Smooth muscle cell (in vitro differentiated cells): ENCODE data around the gene DHPS. TPM values are rescaled to one million over a fixed set of nuclear protein-coding genes. Genes with fewer than 3 reads are reported as not detected.

Experiments used
- DNase-seq: peaks from one replicate; lab custom pipeline; 2025; ENCODE audit not compliant: unreplicated experiment; lab: John Stamatoyannopoulos, UW
- H2AFZ ChIP-seq: fragments of 200-600 bp; sonication (generic); 2 replicates; pipeline ENCODE4 v1.6.0; 2016; ENCODE audit warnings: antibody characterized with exemption, low read depth, mild to moderate bottlenecking
- H3F3A ChIP-seq: fragments of 200-600 bp; sonication (generic); 2 replicates; pipeline ENCODE4 v1.6.0; 2017; ENCODE audit warnings: antibody characterized with exemption, low read depth
- H3K27ac ChIP-seq: fragments of 200-600 bp; sonication (generic); 2 replicates; pipeline ENCODE4 v1.5.1; 2016; ENCODE audit warnings: low read depth, mild to moderate bottlenecking
- H3K27me3 ChIP-seq: fragments of 200-600 bp; sonication (generic); 2 replicates; pipeline ENCODE4 v1.6.1; 2016; ENCODE audit warnings: low read depth, mild to moderate bottlenecking
- H3K36me3 ChIP-seq: fragments of 200-600 bp; sonication (generic); 2 replicates; pipeline ENCODE4 v1.5.1; 2016; ENCODE audit warnings: low read depth
- H3K4me1 ChIP-seq: fragments of 200-600 bp; sonication (generic); 2 replicates; pipeline ENCODE4 v1.5.1; 2016; ENCODE audit warnings: low read depth
- H3K4me2 ChIP-seq: fragments of 200-600 bp; sonication (generic); 2 replicates; pipeline ENCODE4 v1.6.0; 2016; ENCODE audit warnings: mild to moderate bottlenecking
- H3K4me3 ChIP-seq: fragments of 200-600 bp; sonication (generic); 2 replicates; pipeline ENCODE4 v1.5.1; 2016; ENCODE audit warnings: mild to moderate bottlenecking
- H3K79me2 ChIP-seq: fragments of 200-600 bp; sonication (generic); 2 replicates; pipeline ENCODE4 v1.6.0; 2016; ENCODE audit warnings: low read depth, mild to moderate bottlenecking
- H3K9ac ChIP-seq: fragments of 200-600 bp; sonication (generic); 2 replicates; pipeline ENCODE4 v1.6.0; 2016; ENCODE audit warnings: low read depth
- H3K9me3 ChIP-seq: fragments of 200-600 bp; sonication (generic); replicated peaks from 2 replicates; pipeline ENCODE4 v1.5.1; 2016; ENCODE audit warnings: low read depth
- H4K20me1 ChIP-seq: fragments of 200-600 bp; sonication (generic); 2 replicates; pipeline ENCODE4 v1.6.0; 2016; ENCODE audit warnings: low read depth
- CTCF ChIP-seq: fragments of 200-600 bp; sonication (generic); IDR thresholded peaks from 2 replicates; pipeline ENCODE4 v1.5.1; 2017; ENCODE audit warnings: borderline replicate concordance, mild to moderate bottlenecking, antibody characterized with exemption; ENCODE audit not compliant: insufficient read depth, poor library complexity, severe bottlenecking
- WGBS: methylation state at CpG from one replicate; pipeline ENCODE4 v1.1.7; 2016; ENCODE audit warnings: low lambda C conversion rate; 5-methylcytosine and 5-hydroxymethylcytosine counted together
- polyA plus RNA-seq: library from polyadenylated mRNA; unstranded; fragments of >200 nt; fragmentation: Nextera tagmentation; extraction: Ambion mirVana; gene quantifications from 2 replicates; pipeline ENCODE4 v1.2.1, GENCODE V29; 2016
- total RNA-seq: library from RNA; depleted of rRNA; stranded (reverse); fragments of >200 nt; gene quantifications from 2 replicates; pipeline ENCODE4 v1.2.3, GENCODE V29; 2014

DHPS gene
- total and polyA plus RNA-seq, 2 experiments from 2014 or later = 43.9 to 67.6 TPM

- no peaks in the 10 kb centered on the region for H3K79me2 ChIP-seq
- H3K27me3 ChIP-seq = no peaks in the 10 kb centered on the region
- peaks cover 4% of the 10 kb centered on the region for H3K4me1 ChIP-seq
- no peak for TF ChIP-seq CTCF
- no peak overlapping the region for H3K9ac ChIP-seq
- no peaks in the 10 kb centered on the region for H3K36me3 ChIP-seq
- H2AFZ ChIP-seq = no peak overlapping the region
- no peaks in the 10 kb centered on the region for H4K20me1 ChIP-seq
- no peaks in the 10 kb centered on the region for H3F3A ChIP-seq
- WGBS = 97% methylated on average over 26 of the region's 26 CpGs
- H3K4me2 ChIP-seq = no peak overlapping the region
- H3K27ac ChIP-seq = no peak overlapping the region
- no peaks in the 10 kb centered on the region for H3K9me3 ChIP-seq
- no peak for DNase-seq
- no peak overlapping the region for H3K4me3 ChIP-seq
Observed at GRCh38 chr19:12642506-12642905, 39.2 kb downstream of the DHPS start.

DNA sequence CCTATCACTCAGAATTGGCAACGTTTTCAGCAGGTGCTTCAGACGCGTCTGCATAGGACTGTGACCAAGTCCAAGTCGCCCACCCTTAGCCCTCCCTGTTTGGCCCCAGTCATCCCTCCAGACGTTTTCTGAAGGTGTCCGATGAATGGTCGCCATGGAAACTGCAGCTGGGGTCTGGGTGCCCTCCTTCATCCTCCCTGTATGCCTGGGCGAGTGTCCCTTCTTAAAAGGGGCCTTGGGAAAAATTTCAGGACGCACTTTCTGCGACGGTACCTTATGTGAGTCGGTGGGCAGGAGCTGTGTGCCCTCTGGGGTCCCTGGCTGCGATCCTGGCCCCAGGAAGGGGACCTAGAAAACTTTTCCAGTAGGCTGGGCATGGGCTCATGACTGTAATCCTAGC is 40.2 kb downstream of the DHPS start:
- Histone ChIP-seq H4K20me1 (no peaks in the 10 kb centered on the region), H3F3A (no peaks in the 10 kb centered on the region), H3K4me1 (peaks cover 4% of the 10 kb centered on the region), H3K9me3 (no peaks in the 10 kb centered on the region), H3K27me3 (no peaks in the 10 kb centered on the region), H3K4me3 (no peak overlapping the region), H3K27ac (no peak overlapping the region), H3K4me2 (no peak overlapping the region), H3K36me3 (no peaks in the 10 kb centered on the region), H3K79me2 (no peaks in the 10 kb centered on the region), H3K9ac (no peak overlapping the region), H2AFZ (no peak overlapping the region)
- 89% methylated on average over 13 of the region's 13 CpGs for WGBS
- TF ChIP-seq CTCF = no peak
- DNase-seq = no peak

DNA sequence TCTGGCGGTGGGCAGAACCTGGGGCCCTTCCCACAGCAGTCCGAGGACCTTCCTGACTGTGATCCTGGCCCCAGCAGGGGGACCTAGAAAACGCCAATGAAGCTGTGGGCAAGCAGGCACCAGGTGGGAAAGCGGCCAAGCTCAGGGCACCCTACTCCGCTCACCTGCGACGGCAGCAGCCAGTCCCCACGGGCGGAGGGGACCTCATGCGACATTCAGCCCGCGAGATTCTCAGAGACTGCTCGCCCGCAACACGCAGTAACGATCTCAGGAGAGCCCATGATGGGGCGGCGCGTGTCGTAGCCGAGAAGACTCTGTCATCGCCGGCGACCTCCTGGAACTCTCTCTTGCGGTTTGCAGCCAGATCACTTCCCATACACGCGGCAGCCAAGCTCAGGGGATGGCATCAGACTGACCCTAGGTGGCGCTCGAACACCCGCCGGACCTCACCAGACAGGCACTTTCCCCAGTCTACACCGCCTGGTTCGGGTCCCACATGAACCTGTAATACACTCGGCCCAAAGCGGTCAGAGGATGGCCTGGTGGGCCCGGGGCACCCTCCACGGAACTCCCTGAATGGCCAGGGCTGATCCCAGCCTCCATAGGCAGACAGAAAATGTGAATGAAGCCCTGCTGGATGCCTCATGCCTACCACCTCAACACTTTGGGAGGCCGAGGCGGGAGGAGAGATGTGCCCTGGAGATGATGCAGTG is 41.6 kb downstream of the DHPS start:
- peak overlapping the region; percentile 58 for H2AFZ ChIP-seq
- TF ChIP-seq CTCF = peak; percentile 69
- DNase-seq = peak; percentile 36
- H3K27me3 ChIP-seq = no peaks in the 10 kb centered on the region
- peak overlapping the region; percentile 62 for H3K9ac ChIP-seq
- no peaks in the 10 kb centered on the region for H3F3A ChIP-seq
- peak overlapping the region; percentile 83 for H3K4me2 ChIP-seq
- H3K36me3 ChIP-seq = no peaks in the 10 kb centered on the region
- H3K79me2 ChIP-seq = no peaks in the 10 kb centered on the region
- peak overlapping the region; percentile 52 for H3K27ac ChIP-seq
- peak overlapping the region; percentile 35 for H3K4me3 ChIP-seq
- H3K4me1 ChIP-seq = peaks cover 4% of the 10 kb centered on the region
- no peaks in the 10 kb centered on the region for H3K9me3 ChIP-seq
- 16% methylated on average over 39 of the region's 39 CpGs for WGBS
- no peaks in the 10 kb centered on the region for H4K20me1 ChIP-seq
